HG02763 (cell line): Measurements from ENCODE around the gene CFAP61.
A peak's percentile ranks its signal among the peaks of the same experiment; 100 is the strongest.
"Not testable (repeated sequence)": the region's sequence is repeated elsewhere in the genome, so short reads cannot be mapped to it uniquely, and the experiment has no call there.

Experiments used
- ATAC-seq: cut with Tn5 transposase; IDR thresholded peaks from one replicate; pipeline ENCODE4 v1.9.1; 2021; ENCODE audit warnings: mild to moderate bottlenecking, moderate library complexity; ENCODE audit not compliant: unreplicated experiment

Gene CFAP61

DNA sequence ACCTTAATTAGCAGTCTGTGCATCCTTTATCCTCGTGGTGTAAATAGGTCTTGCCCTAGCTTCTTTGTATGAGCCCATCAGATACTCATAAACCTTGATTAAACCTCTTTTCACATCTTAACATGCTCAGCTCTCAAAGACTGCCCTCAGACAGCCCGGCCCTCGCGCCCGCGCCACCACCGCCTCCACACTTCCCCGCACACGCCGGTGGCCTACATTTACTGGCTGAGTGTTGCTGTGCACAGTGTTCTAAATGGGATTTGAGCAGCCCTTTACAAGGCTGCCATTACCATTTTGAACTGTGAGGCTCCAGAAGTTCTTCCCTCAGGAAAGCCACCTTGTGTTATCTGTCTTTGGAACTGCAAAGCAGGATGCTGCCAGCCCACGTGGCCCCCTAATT, 252.6 kb downstream of the CFAP61 start:
- no peak for ATAC-seq

DNA sequence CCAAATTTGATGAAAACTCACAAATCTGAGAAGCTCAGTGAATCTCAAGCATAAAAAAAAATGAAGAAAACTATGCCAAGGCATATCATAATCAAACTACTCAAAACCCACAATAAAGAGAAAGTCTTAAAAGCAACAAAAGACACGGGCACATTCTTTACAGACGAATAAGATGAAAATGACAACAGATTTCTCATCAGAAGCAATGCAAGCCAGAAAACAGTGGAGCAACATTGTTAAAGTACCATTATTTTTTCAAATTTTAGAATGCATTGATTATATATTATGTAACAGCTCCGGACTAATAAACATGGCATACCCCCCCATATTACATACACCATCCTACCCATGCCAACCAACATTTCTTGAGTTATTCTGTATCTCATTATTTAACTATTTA, 260.2 kb downstream of the CFAP61 start:
- ATAC-seq, result no peak

DNA sequence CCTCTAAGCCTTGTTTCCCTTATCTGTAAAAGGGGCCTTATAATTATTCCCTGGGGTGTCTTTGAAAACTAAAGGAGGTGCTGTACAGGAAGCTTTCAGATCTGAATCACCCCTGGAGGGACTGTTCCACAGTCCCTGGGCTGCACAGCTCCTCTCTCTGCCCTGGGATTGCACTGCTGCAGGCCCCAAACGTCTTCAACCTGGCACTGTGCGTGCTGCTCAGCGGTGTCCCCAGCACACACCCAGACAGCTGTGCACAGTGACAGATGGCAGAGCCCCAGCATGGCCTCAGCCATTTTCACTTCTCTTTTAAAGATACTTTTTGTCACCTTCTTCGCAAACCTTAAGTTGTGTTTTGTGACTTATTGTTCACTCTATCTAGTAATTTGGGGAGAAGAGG, 264.9 kb downstream of the CFAP61 start:
- ATAC-seq, result peak; percentile 95

DNA sequence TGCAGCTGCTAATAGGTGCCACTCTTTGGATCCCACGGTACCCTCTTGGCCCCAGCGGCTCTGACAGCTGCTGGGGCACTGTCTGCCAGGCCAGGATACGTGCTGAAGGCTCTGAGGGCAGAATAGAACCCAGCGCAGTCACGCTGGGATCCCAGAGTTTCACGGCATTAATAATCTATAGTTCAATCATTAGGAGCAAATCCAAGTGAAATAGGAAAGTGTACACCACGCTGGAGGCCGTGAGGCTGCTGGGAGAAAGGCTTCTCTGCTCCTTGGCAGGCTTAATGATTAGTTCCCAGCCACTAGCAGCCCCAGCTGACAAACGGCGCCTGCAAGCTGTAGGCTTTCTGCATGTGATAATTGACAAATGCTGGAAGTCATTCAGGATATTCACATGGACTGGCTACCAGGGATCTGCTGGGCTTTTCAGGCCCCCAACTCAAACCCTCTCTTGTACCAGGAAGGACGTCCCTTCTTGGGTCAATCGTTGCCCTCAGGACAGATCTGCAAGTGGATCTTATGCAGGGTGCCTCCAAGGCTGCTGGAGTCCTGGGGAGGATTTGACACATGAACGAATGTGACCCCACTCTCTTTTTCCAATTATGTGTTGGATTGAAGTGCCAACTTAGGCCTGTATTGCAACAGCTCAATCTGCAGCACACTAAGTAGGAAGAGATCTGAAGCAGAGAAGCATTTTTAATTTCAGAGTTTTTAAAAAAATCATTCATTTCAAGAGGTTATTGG, 265.5 kb downstream of the CFAP61 start:
- ATAC-seq, result peak; percentile 40

DNA sequence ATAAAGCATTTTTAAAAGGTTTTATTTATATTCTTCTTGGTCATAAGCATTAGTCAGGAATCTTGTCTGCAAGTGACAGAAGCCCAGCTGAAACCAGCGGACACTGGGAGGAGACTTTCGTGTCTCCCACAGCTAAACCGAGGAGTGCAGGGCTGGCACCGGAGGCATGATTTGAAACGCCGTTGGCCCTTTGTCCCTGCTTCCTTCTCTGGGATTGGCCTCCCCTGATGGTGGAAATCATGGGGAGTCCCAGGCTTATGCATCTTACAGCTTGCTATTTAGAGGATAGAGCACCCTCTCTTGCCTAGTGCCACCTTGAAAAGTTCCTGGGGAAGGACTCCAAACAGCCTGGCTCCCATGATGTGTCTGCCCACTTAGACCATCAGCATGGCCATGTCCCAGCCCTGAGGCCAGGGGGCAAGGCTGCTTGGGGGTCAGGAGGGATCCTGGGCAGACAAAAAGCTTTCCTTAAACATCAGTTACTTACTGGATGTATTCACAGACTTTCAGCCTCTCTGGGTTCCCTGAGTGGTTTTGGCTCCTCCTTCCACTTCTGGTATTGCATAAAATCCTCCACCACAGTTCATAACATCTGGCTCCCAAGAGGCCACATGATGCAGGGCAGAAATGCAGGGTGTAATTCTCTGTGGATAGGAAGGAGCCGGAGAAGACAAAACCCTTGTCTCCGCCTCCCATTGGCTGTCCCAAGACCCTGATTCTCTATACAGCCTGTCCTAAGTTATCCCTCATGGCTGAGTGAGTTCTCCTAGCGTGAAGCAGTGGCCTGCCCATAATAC, 266.2 kb downstream of the CFAP61 start:
- no peak for ATAC-seq

DNA sequence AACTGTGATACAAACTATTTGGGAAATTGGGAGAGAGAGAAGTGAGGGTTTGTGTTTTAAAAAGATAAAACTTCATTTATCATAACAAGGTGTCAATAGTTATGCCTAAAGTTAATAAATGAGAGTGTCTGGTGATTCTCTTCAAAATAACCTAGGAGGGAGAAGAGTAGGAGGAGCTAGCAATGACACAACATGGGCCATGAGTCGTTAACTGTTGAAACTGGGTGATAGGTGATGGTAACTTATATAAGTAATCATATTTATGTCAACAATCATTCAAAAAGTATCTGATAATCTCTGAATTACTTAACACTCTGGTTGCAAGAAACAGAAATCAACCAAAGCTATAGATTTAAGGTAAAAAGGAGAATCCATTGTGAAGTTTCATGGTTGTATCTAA, 268.8 kb downstream of the CFAP61 start:
- no peak for ATAC-seq

DNA sequence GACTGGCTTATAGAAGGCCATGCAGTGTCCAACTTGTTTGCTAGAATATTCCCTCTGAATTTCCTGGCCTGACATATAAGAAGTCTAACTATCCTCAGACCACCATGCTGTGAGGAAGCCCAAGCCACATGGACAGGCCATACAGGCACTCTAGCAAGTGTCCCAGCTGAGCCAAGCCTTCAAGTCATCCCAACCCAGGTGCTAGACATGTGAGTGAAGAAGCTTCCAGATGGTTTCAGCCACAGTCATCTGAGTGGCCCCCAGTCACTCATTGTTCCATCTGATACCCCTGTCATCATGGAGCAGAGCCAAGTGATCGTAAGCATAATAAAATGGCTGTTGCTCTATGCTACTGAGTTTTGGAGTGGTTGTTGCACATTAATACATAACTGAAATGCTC, 269.6 kb downstream of the CFAP61 start:
- ATAC-seq, result no peak

DNA sequence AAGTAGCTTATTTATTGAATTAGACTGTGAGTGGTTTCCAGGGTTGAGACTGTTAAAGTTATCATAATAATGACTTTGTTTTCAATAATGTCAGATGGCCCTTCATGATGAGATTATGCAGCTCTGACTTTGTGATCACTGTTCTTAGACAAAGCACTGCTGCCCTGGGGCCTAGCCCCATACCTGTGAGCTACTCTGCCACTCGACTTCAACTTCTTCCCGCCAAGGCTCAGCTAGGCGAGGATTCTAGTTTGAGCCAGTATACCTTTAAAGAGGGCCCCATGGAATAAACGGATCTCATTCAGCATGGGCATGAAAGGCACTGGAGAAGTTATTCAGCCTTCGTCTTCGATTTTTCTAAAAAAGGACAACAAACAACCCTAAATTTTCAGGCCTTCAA, 270.6 kb downstream of the CFAP61 start:
- no peak for ATAC-seq

DNA sequence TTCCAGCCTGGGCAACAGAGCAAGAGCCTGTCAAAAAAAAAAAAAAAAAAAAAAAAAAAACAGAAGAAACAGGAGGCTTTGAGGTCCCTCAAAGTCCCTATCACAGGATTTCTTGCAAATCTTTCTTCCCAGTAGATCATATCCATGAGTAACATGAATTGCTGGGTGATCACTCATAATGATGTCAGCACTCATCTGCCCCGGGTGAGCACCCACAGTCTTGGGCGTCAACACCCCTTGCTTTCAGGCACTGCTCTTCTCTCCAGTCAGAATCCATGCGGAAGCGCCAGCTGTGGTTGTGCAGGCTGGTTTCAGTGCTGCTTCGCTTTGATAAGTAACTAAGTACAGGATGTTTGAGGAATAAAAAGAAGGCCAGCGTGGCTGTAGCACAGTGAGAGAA, 275.4 kb downstream of the CFAP61 start:
- ATAC-seq, result no peak

DNA sequence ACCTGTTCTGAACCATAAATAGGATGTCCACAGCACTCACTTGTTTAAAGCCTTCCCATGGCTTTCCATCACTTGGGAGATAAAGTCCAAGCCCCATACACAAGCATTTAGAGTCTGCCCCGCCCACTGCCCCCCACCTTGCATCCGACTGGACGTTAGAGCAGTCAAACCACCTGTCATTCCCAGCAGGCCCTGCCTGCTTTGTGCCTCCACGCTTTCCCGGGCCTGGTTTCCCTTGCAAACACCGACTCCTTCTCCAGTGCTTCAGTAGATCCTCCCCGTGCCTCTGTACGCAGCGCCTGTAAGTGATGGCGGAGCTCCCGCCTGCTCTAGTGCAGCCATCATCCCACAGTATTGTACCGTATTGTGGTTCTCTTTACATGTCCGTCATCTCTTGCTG, 277.2 kb downstream of the CFAP61 start:
- ATAC-seq, result no peak

DNA sequence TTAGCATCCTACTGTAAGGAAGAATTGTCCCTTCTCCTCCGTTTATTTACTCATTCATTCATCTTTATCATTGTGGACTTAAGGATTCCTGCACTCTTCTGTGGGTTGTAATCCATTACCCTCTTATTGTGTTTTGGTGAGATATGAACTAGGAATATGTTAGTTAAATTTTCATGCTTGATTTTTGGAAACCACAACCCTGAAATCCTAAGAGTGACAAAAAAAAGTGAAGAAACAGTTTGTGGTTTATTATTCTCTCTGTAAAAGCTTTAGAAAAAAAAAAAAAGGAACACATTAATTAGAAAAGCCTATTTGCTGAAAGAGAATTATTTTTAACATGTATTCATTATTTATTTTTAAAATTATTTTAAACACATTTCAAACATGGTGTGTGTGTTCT, 278.8 kb downstream of the CFAP61 start:
- ATAC-seq, result no peak

DNA sequence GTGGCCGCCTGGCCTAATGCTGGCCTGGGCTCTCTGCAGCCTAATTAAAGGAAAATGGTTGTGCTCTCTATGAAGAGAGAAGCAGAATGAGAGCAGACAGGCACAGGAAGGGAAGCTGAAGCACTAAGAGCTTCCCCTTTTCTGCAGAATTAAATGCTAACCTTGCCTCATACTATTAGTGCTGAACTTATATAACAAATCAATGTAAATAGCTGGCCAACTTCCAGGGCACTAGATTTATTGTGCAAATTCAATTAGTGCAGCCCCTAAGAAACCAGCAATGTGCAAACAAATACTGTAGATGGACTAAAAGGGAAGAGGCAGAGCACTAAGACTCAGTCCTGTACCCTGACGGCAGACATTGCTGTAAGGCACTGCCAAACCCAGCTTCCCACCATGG, 279.5 kb downstream of the CFAP61 start:
- ATAC-seq, result no peak

DNA sequence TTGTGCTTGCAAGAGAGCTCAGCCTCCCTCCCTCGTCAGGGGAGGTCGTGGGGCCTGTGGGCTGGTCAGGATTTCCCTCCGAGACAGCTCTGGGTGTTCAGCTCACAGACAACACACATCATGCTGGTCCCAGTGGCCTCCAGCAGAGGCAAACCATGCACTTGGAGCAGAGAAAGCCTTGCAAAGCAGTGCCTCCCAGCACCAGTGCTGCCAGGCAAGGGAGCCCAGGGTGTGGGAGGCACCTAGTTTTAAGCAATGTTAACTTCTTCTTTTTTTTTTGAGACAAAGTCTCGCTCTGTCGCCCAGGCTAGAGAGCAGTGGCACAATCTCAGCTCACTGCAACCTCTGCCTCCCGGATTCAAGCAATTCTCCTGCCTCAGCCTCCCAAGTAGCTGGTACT, 281.5 kb downstream of the CFAP61 start:
- no peak for ATAC-seq

DNA sequence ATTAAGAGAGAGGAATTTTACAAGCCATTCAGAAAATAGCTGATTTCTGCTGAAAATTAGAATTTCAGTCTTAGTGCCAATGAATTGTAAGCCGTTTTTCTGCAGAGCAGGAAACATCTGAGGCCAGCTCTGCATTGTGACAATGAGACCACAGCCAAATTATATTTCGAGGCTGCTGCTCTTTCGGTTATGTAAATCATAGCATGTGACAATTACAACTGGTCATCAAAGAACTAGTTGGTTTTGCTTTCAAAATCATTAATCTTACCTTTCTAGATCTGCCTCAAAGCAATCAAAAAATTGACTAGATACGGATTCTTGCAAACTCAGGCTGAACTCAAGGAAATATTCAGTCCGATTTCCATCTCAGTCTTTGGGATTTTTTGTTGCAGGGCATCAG, 282.2 kb downstream of the CFAP61 start:
- peak; percentile 94 for ATAC-seq

DNA sequence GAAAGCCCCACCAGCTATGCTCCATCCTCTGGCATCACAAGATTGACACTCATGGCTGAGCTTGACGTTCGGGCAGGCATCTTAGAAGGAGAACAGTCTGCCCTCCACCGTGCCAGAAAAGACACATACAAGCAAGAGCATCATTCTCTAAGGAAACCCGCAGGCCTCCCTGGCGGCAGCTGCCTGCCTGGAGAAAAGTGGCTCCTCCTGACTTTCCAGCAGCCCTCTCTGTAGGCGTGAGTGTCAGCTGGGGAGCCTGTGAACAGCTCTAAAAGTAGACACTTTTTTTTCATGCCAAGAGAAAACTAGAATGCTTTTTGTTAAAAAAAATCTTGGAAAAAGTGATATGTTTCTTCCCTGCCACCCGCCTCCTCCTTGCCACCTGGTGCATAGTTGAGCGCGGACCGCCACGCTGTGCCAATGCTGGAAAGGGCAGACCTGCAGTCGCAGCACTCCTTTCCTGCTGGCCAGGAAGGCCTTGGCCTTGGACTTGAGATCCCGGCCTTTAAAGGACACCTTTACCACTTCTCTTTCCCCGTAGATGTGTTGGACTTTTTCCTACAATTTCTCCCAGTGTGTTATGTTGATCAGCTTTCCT, 285.9 kb downstream of the CFAP61 start:
- ATAC-seq, result no peak

DNA sequence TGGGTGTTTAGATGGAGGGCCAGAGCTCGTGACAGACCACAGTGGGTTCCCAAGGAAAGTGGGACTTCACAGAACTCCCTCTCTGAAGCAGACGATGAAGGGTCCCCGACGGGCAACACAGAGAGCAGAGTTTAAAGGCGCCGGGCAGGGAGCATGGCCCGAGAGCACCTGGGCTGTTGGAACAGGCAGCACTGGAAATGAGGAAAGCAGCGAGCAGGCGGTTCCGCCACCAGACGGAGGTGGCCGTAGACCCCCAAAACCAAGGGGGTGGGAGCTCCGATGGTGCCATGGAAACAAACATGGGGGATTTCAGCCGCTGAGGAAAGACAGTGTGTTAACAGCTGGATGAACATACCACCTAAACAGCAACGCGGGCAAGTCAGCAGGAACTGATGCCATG, 288.1 kb downstream of the CFAP61 start:
- no peak for ATAC-seq

DNA sequence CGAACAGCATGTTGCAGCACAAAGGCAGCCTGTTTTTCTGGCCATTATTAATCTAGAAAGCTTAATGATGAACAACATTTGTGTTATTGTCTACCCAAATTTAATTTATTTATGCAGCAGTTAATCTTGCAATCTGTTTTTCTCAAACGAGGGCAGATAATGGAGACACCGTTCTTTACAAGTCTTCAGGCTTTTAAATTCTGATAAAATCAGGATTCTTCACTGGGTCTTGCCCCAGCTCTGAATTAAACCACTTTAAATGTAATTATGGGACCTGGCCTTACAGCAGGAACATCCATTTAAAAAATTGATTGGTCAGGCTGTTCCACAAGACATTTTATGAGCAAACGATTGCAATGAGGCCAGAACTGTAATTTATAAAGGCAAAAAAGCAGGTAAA, 289.0 kb downstream of the CFAP61 start:
- ATAC-seq, result no peak

DNA sequence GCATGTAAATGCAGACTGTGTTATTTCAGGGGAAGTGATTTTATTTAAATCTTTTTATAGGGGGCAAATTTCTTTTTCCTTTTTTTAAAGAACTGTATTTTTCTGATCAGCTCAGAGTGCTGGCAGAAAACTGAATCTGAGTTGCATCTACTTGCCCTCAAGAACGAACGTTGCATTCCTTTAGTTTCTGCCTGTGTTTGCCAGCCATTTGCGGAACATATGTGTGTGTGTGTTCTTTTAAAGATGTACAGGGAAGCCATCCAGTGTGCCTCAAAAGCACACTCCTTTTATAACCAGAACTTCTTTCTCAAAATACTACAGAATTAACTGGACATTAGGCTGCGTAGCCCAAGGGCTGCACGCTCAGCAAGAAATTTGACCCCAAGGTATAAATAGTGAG, 289.7 kb downstream of the CFAP61 start:
- no peak for ATAC-seq

DNA sequence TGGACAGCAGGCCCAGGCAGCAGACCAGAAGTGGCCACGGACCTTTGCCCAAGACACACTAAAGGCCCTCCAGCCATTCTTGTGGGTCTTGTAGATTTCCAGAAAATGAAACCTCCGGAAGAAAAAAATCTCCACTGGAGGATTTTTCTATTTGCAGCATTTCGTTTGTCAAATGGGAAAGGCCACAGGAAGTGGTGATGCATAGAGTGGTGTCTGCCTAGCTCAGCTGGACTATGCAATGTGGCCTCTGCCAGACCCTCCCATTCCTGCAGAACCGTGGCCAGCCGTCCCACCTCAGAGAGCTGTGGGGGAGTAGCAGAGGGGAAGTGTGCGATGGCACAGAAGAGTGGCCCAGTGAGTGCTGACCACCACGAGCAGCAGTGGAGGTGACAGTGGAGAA, 291.6 kb downstream of the CFAP61 start:
- no peak for ATAC-seq

DNA sequence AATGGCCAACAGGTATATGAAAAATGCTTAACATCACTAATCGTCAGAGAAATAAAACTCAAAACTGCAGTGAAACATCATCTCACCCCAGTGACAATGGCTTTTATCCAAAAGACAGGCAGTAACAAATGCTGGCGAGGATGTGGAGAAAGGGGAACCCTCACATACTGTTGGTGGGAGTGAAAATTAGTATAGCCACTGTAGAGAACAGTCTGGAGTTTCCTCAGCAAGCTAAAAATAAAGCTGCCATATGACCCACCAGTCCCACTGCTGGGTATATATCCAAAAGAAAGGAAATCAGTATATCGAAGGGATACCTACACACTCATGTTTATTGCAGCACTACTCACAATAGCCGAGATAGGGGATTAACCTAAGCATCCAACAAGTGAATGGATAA, 292.1 kb downstream of the CFAP61 start:
- no peak for ATAC-seq

DNA sequence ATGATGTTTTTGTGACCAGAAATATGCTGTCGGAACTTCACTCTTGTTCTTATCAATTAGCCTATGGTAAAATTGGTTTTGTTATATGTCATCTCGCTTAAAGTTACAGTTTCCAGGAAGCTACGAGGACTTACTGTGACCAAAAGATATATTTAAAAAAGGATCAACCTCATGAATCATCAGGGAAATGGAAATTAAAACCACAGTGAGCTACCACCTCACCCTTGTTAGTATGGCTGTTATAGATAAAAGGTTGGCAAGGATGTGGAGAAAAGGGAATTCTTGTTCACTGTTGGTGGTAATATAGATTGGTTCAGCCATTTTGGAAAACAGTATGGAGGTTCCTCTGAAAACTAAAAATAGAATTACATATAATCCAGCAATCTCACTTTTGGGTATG, 301.2 kb downstream of the CFAP61 start:
- no peak for ATAC-seq

DNA sequence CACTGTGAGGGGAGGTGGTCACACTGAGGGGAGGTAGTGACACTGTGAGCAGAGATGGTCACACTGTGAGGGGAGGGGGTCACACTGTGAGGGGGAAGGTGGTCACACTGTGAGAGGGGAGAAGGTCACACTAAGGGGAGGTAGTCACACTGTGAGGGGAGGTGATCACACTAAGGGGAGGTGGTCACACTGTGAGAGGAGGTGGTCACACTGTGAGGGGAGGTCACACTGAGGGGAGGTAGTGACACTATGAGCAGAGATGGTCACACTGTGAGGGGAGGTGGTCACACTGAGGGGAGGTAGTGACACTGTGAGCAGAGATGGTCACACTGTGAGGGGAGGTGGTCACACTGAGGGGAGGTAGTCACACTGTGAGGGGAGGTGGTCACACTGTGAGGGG, 303.2 kb downstream of the CFAP61 start:
- ATAC-seq, result not testable (repeated sequence)
